HT-29 (cell line): ENCODE measurements around the gene SARM1. TPM values are rescaled to one million over a fixed set of nuclear protein-coding genes. Genes with fewer than 3 reads are reported as not detected.

ENCODE experiments used
- DNase-seq: peaks from one replicate; pipeline ENCODE4 v3.0.0-alpha.2; 2015; ENCODE audit warnings: low spot score
- total RNA-seq: library from RNA; depleted of rRNA; stranded (reverse); fragments of >200 nt; shearing (Covaris generic); gene quantifications from 2 replicates; pipeline ENCODE4 v1.2.3, GENCODE V29; 2014

The SARM1 gene
- total RNA-seq, 1 experiment from 2014 or later: 8.6 TPM

DNA sequence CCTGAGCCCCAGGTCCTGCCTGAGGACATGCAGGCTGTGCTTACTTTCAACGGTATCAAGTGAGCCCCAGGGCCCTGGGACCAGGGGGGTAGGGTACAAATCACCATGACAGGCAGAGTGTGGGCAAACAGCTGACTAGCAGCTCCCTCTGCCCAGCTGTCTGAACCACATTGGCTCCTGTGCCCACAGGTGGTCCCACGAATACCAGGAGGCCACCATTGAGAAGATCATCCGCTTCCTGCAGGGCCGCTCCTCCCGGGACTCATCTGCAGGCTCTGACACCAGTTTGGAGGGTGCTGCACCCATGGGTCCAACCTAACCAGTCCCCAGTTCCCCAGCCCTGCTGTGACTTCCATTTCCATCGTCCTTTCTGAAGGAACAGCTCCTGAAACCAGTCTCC is 24.5 kb downstream of the SARM1 start:
- no peak for DNase-seq

DNA sequence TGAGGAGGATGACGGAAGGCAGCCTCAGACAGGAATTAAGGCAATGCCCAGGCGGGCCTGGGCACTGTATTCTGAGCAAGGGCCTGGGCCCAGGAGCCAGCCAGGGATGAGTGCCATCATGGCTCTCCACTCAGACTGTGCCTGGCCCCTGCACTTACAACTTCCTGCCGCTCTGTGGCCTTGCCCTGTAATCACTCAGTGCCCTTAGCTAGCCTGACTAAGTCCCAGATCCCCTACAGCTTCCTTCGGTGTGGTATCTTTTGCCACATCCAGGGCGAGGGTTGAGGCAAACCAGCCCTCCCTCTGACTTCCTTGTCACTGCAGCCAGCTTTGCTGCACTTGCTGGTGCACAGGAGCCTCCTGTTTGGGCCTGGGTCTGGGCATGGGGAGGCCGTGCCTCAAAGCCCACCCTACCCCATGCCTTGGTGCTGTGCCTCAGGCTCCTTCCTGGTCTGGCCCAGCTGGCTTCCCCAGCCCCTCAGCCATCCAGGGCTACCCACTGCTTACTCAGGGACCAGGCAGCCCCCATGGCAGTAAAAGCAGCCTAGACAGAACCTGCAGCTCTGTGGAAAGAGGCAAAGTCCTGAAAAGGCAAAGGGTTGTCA is 25.2 kb downstream of the SARM1 start:
- no peak for DNase-seq

DNA sequence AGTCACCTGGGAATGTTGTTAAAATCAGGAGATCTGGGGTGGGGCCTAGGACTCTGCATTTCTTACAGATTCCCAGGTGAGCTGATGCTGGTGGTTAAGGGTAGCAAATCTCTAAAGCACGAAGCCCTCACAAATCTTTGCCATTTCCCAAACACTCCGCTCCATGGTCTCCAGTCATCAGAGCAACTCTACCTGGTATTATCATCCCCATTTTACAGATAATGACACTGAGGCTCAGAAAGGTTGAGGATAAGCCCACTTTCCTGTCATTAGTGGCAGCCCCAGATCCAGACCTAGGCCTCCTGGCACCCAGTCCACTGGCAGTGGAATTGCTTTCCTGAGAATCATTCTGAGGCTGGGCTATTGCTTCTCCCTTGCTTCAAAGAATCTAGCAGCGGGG is 25.8 kb downstream of the SARM1 start:
- DNase-seq: no peak

DNA sequence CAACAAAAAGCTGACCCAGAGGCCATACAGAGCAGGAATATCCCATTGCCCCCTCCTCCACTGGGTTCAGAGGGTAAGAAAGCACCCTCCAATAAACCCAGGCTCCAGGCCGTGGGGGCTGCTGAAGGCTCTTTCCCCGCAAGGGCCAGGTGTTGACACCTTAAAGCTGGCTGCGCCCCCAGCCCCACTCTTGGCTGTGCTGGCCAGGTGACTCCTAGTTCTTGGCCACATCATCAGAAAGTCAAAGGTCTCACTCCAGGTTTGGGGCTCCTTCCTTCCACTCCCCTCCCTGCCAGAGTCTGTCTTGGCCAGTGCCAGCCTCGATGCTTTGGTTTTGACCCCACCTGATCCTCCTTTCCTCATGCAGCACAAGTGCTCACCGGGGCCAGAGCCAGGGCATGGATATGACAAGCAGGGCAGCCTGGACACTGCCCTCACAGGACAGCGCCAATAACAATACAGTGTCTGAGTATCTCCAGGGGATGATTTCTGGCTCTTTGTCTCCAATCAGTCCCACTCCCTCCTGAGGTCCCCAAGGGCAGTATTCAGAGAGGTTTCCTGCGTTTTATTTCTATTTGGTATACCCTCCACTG is 26.3 kb downstream of the SARM1 start:
- DNase-seq: no peak

DNA sequence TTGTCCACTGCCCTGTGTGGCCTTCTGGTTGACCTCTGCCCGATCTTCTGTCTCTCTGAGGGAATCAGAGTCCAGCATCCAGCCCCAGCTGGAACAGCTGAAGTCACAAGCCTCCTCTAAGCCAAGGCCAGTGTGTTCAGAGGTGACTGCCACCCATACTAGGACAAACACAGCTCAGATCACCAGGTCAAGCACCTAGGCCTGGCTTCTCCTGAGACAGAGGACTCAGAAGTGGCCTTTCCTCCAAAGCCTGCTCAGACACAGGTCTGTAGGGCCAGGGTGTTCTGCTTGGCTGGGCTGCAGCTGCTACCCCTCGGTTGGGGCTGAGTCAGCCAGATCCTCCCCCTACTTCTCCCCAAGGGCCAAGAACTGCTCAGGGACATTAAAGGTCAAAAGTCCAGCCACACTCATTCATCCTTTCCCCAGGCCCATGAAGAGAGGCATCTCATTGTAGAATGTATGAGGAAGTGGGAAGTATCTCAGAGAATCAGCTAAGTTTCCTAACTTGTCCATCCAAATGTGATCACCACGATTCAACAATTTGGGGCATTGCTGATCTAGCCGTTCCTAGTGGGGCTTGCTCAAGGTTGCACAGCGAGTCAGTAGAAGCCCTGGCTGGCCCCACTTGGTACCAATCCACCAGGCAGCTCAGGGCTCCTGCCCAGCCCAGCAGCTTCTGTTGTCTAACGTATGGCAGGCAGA is 26.9 kb downstream of the SARM1 start:
- no peak for DNase-seq

DNA sequence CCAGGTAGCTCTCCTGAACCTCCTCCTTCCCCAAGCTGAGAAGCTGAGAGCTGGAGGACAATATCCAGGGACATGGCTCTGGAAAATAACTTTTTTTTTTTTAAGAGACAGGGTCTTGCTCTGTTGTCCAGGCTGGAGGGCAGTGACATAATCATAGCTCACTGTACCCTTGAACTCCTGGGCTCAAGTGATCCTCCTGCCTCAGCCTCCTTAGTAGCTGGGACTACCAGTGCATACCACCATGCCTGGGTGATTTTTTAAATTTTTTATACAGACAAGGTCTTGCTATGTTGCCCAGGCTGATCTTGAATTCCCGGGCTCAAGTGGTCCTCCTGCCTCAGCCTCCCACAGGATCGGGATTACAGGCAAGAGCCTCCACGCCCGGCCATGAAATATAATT is 28.3 kb downstream of the SARM1 start:
- no peak for DNase-seq

DNA sequence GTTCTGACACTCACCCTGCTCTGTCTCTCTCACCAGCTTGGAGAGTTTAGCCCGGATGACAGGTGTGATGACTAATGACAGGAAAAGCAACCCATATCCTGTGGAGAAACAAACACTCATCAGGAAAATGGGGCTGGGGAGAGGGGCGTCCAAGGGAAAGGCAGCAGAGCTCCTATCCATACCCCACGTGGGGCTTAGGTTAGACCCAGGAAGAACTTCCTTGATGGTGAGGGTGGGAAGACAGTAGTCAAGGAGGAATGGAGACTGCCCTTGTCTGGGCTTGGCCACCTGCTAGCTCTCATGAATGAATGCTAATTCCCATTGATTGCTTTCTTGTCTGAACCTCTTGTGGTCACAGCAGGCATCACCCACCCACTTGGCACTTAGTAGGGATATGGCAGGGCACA is 30.7 kb downstream of the SARM1 start:
- DNase-seq: no peak

DNA sequence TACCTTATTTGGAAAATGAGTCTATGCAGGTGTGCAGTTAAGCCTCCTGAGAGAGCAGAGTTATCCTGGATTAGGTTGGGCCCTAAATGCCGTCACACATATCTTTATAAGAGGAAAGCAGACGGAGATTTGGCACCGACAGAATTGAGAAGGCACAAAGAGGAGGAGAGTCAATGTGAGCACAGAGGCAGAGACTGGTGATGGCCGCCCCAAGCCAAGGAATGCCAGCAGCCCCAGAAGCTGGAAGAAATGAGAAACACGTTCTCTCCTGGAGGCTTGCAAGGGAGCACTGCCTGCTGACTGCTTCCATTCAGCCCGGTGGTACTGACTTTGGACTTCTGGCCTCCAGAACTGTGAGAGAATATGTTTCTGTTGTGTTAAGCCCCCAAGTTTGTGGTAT is 31.4 kb downstream of the SARM1 start:
- no peak for DNase-seq

DNA sequence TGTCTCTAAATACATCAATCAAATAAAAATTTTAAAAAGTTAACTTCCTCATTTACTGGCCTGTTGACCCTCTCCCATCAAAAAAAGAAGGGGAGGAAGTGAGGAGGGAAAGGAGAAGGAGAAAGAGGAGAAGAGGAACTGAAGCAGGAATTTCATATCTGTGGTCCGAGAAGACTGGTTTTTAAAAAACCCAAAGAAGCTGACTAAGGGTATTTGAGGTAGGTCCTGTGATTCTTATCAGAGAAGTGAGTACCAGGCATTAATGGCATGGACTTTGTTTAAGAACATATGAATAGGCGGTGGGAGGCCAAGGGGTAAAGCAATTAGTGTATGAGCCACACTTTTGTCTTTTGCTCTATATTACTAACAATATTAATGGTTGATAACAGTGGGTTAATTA is 32.5 kb downstream of the SARM1 start:
- DNase-seq: no peak

DNA sequence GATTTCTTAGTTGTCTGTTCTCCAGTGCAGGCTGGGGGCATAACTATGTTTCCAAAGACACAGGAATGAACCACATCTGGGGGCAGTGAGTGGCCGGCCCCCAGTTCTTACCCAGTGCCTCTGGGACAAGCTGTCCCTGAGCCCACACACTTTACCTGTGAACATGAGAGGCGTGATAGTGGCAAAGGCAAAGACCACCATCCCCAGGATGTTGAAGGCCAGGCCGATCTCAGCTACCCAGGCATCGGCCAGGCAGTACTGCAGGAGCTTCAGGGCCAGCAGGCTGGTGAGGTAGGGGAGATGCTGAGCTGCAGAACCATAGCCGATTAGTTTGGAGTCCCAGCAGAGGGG is 32.9 kb downstream of the SARM1 start:
- DNase-seq: no peak

DNA sequence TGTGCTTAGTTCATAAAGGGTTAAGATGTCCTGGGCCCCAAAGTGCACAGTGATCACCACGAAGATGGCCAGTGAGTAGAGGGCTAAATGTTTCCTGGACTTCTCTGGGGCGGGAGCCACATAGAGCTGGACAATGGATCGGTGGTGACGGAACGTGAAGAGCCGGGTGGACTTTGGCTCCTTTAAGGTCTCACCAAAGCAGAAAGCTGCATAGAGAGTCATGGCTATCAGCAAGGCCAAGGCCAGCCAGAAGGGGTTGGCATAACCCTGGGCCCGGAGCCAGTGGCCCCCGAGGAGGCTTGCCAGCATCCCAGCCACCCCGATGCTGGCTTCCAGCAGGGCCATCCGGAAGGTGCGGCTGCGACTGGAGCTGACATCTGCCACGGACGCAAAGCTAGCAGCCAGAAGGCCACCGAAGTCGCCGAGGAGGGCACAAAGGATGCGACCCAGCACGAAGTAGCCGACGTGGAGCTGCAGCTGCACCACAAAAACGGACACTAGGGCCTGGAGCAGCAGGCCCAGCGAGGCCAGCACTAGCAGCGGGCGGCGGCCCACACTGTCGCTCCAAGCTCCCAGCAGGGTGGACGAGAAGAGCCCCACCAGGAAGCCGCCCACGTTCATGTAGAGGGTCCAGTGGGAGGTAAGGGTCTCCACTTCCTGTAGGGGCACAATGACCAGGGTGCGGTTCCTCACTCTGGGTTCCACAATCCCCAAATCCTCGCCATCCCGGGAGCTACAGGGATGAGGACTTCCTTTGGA is 33.5 kb downstream of the SARM1 start:
- no peak for DNase-seq

DNA sequence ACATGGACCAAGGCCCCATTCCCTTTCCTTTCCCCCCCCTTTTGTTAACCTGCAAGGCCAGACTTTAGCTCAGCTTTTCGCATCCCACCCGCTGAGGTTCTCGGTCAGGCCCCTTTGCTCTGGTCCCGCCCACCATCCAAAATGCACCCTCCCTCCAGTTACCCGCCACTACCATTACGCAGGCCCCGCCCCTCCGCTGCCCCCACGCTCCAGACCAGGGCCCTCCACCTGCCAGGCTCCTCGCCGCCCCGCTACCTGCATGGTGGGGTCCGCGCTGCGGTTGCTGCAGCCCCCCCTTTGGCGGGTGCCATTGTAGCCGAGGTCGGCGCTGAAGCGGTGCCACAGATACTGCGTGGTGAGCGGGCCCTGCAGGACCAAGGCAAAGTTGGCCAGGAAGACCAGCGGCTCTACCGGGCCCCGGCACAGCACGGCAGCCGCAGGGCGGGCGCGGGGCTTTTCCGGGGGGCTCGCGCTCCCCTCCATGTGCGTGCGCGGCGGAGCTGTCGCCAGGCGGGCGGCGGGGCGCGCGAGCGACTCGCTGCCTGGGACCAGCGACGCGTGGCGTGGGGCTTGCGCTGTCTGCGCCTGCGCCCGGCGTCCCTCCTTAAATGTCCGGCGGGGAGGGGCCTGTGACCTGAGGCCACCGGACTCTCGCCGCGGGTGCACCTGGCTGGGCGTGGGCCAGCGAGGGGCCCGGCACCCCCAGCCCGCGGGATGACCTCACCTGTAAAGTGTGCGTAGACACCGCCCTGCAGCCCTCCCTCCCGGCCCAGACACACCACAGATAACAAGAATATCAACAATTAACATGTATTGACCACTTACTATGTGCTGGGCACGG is 34.4 kb downstream of the SARM1 start, which contains the start of gene SLC46A1:
Gene SLC46A1, minus strand, starts transcription at position 581 of the 841 bp plus-strand sequence. Its CDS starts 98 bp downstream, at position 483.
- DNase-seq: peak; percentile 18

DNA sequence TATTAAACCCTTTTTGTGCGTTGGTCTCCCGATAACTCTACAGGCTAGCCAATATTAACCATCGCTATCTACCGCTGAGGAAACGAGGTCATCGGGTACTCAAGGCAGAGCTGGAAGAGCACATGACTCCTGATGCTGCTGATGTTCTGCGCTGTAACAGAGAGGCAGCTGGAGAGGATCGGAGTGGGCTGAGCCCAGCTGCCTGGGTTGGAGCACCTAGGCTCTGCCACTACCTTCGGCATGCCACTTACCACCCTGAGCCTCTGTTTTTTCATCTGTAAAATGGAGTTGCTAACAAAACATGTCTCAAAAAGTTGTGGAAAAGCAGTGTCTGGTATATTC is 35.0 kb downstream of the SARM1 start:
- DNase-seq: no peak

DNA sequence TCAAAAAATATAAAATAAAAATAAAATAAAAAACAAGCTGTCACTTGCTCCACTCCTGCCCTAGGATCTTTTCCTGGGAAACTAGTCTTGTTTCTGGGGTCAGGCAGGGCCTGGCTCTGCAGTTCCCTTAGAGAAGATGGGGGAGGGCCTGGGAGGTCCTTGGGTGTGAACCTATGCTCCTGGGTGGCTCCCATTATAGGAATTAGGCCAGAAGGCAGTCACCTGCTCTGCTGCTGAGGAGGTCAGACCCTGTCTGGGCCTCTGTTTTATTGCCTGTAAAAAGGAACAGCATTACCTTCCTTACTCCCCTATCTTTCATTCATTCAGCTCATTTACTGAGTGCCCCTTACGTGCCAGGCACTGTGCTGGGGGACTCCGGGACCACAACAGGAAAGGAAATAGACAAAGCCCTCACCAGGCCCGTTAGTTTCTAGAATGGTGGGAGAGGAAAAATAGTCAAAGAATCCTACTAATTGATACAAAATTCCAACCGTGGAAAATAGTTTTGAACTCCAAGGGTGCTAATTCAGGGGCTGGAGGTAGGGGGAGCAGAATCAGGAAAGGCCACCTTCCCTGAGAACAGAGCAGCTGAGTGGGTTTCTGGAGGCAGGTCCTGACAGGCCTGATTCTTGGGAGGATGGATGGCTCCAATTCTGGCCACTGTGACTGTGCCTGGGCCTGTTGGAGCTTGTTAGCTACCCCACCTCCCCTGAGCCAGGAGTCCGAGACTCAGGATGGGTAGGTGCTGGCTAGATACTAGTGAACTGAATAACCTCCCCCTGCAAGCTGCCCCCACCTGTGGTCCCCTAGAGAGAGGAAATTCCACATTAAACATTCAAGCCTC is 35.9 kb downstream of the SARM1 start:
- DNase-seq: no peak

DNA sequence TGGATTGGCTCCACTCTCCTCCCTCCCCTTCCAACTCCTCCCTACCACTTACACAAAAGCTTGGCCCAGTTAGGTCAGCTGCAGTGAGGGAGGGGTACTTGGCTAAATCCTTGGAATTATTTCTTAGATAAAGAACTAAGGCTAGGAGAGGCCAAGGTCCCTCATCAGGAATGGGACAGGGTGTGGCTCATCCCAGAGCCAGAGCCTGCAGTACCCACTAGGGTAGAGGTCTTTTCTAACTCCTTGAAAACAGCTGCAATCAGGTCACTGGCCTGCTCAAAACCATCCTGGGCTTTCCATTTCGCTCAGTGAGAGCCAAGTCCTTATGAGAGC is 36.4 kb downstream of the SARM1 start:
- DNase-seq: no peak

DNA sequence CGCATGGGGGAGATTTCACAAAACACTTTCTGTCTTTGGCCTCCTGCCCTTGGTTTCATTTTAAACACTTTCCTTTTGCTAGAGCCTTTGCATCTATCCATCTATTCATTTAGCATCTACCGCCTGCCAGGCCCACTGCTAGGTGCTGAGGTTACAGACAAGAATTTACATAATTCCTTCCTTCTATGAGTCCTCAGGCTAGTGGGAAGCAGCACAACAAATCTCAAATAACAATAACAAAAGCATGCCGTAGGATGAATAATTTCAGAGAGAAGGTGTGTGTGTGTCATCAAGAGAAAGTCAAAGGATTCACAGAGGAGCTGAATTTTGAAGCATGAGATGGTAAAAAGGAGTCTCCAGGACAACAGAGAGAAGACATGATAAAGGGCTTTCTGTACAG is 40.6 kb downstream of the SARM1 start:
- no peak for DNase-seq

DNA sequence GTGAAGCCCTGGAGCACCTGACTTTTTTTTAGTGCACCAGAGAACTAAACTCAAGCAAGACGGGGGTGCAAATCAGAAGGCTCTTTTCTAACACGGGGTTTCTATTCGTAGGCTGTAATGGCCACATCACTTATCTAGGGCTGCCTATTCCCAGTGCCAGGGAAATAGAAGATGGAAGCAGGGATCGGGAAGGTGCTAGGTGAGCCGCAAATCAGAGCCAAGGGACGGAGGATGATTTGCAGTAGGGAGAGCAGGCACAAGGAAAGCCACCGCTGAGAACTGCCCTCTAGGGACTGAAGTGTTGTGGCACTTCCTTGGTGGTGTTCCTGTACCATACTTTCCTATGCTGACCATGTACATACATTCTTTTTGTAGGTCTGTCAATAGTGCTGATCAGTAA is 42.3 kb downstream of the SARM1 start:
- peak; percentile 13 for DNase-seq

DNA sequence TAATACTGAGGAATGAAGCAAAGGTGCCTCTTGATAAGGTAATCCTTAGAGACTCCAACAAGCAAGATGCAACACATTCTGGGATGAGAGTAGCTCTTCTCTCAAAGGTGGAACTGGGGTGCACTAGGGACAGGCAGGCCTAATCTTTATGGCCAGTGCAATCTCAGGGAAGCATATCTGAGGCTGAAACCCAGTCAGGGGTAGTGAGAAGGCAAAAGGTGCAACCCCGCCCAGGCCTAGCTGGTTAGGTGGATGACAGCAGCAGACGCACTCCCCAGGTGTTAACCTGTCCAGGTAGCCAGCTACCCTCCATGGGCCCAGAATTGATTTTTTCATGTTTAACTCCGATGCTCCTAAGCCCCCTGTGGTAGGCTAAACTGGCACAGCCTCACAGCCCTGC is 44.4 kb downstream of the SARM1 start:
- DNase-seq: no peak

DNA sequence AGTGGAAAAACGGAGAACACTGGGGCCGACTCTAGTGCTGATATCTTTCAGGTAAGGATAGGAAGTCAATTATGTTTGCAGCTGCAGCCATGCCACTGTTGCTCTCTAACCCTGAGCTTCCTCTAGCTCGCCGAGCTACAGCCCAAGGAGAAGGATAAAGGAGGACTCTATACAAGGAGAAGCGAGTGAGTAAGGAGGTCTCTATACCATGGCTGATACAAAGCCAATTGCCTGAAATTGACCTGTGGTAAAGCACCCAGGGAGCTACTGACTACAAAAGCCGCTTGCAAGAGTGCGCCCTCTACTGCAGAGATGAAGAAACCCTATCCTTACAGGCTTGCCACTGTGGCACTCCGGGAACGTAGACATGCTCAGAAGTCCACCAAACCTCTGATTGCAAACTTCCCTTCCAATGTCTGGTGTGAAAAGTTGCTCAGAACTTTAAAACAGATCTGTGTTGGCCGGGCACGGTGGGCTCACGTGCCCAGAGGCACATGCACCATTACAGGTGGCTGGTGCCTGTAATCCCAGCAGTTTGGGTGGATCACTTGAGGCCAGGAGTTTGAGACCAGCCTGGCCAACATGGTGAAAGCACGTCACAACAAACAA is 45.3 kb downstream of the SARM1 start:
- DNase-seq: peak; percentile 59

DNA sequence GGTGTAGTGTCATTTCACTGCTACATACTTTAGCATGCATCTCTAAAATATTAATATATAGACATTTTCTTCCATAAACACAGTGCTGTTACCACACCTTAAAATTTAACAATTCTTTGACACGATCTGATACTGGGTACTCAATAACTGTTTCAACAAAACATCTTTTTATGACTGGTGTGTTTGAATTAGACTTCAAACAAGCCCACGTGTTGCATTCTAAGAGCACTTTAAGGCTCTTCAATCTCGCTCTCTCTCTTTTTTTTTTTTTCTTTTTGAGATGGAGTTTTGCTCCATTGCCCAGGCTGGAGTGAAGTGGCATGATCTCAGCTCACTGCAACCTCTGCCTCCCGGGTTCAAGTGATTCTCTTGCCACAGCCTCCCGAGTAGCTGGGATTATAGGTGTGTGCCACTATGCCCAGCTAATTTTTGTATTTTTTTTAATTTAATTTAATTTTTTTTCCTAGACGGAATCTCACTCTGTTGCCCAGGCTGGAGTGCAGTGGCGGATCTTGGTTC is 50.4 kb downstream of the SARM1 start:
- DNase-seq: no peak
